DMS53 treated with DMSO at 0.1 percent for 48 hours (cell line): ENCODE results near the gene ANTXR2.
"Not testable (repeated sequence)": the region's sequence is repeated elsewhere in the genome, so short reads cannot be mapped to it uniquely, and the experiment has no call there.

Experiments
- DNase-seq: peaks from one replicate; lab custom pipeline; 2025; ENCODE audit not compliant: unreplicated experiment; lab: John Stamatoyannopoulos, UW

The ANTXR2 gene

GRCh38 chr4:80026100-80026499 lies 46.9 kb downstream of the ANTXR2 start:
- DNase-seq = no peak

GRCh38 chr4:80024335-80024734 lies 48.7 kb downstream of the ANTXR2 start:
- DNase-seq = no peak

DNA sequence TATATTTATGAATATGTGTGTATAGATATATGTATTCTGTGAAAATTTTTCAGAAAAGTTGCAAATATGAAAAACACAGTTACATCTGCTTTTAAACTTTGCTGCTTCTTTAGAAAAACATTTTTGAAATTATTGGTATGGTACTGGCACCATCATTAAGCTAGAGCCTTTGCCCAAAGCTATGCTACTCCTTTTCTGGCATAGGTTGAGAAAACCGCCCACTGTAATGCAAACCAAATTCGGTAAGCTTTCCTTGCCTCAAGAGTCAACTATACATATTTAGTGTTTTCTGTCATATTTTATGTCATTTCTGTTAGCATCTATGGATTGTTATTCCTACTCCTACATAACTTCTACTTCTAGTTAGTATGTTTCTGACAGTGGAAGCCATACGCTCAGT lies 50.7 kb downstream of the ANTXR2 start:
- no peak for DNase-seq

DNA sequence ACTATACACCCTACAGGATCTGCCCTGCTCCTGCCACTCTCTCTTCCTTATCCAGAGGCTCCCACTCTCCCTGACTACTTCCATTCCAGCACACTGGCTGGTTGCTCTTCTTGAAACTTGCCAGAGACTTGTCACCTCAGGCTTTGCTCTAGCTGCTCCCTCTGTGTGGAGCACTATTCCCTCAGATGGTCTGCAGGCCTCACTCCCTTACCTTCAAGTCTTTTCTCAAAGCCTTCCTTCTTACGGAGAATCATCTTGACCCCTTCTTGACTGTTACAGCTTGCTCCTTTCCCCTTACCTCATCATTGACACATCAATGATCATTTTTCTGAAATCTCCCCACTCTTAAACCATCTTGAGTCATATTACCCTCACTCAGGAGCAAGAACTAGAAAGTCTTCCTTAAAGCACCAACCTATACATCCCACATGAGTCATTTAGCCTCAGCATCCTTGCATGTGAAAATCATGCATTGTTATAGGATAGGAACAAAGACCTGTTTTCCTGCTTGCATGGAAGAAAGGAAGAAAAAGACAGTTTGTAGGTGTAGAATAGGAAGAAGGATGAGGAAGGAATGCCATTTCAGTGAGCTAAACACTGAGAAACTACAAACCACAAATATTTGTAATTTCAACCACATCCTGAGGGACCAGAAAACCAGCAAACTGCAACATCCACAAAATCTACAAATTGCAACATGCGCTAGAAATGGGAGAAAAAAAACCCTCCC lies 55.7 kb downstream of the ANTXR2 start:
- DNase-seq = no peak

DNA sequence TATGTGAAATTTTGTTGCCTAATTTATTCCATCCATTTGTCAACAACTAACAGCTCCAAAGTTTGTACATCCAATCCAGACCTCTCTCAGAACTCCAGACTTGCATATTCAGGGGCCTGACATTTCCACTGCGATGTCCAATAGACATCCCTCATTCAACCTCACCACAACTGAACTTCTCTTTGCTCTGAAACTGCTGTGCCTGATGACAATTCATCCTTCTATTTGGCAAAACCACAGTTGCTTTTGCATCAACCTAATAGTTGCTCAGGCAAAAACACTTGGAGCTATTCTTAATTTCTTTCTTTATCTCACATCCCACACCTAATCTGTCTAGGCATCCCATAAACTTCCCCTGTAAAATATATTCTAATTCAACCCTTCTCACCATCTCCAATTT lies 56.5 kb downstream of the ANTXR2 start:
- no peak for DNase-seq

GRCh38 chr4:80015407-80016189 lies 57.4 kb downstream of the ANTXR2 start:
- no peak for DNase-seq

DNA sequence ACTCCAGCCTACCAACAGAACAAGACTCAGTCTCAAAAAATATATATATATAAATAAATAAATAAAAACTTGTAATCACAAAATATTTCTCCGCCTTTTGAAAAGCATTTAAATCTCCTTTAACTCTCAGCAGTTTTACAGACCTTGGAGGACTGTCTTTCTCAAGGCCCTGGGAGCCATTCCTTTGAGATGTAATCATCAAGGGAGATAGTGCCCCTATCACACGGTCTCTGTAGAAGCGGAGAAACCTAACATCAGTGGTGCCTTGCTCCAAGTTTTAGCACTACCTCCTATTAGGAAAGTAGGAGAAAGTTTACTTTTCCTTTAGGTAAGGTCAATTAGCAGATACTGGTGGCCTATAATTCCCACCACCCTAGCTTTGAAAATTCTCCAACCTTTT lies 58.5 kb downstream of the ANTXR2 start:
- DNase-seq = no peak

DNA sequence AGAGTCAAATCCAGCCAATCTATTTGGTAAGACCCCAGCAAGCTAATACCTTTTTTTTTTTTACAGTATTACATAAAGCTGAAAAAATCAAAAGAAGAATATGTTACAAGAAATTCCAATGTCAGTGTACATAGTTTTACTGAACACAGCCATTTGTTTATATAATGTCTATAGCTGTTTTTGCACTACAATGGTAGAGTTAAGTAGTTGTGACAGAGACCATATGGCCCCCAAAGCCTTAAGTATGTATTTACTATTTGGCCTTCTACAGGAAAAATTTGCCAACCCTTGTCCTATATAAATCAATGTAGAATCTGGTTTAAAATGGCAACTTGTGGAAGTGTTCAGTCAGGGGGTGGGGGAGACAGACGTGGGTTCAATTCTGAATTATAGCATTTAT lies 60.7 kb downstream of the ANTXR2 start:
- no peak for DNase-seq

GRCh38 chr4:80011636-80012236 lies 61.3 kb downstream of the ANTXR2 start:
- DNase-seq = no peak

- no peak for DNase-seq
These were observed 62.7 kb downstream of the ANTXR2 start for GRCh38 chr4:80010316-80010715.

- DNase-seq = no peak
These were observed 63.2 kb downstream of the ANTXR2 start for GRCh38 chr4:80009806-80010205.

DNA sequence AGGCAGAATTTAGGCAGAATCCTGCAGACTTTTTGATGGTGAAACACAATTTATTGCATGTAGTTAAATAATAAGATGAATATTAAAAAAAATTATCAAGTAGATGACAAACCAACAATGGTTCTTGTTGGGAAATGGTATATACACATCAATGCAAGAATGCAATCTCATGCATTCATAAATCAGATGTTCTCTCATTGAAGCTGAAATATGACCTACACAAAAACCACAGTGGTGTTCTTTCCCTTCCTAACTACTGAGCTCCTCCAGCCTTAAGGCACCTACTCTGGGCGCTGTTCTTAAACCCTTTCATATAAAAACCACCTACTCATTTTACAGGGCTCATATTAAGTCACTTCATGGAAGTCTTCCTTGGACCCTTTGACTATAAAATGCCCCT lies 64.1 kb downstream of the ANTXR2 start:
- no peak for DNase-seq

DNA sequence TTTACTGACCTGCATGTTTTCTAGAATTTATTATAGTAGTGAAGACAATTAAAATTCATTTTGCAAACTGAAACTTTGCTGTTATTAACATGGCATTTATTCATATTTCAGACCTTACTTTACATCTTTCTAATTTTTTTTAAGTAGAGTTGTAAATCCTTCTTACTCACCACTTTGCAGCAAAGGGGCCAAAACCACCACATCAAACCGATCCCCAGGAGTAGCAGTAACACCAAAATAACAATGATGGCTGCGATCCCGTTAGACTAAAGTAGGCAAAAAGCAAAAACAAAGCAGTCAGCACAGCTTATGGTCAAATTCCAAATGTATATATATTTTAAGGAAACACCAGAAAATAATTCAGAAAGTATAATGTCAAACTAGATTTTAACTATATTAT lies 64.7 kb downstream of the ANTXR2 start:
- DNase-seq = no peak

- no peak for DNase-seq
These were observed 65.3 kb downstream of the ANTXR2 start for GRCh38 chr4:80007745-80008149.

DNA sequence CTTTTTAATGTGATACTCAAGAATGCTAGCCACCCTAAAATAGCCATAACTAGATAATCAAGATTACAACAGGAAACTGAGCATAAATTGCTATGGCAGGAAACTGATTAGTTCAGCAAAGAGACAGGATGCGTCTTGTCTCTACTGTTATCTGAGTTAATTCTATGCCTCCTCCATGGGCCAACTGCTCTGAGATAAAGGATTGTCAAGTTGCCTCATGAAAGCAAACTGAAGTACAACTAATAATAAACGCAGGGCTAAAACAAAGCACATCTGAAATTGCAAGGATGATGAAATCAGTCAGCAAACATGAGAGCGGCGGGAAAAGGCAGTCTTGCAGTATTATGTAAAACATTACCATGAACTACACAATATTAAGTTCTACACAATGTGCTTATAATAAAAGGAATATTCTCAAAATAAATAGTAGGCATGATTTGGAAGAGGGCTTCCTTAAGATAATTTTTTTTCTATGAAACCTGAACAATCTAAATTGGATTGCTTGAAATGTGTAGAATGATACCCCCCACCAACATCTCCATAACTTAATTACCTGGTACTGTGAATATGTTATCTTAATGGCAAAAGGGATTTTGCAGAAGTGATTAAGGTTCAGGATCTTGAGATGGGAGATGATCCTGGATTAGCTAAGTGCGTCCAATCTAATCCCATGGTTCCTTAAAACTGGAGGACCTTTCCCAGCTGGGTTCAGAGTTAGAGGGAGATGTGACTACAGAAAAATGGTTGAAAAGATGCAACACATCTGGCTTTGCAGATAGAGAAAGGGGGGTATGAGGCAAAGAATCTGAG lies 65.9 kb downstream of the ANTXR2 start:
- DNase-seq = no peak

DNA sequence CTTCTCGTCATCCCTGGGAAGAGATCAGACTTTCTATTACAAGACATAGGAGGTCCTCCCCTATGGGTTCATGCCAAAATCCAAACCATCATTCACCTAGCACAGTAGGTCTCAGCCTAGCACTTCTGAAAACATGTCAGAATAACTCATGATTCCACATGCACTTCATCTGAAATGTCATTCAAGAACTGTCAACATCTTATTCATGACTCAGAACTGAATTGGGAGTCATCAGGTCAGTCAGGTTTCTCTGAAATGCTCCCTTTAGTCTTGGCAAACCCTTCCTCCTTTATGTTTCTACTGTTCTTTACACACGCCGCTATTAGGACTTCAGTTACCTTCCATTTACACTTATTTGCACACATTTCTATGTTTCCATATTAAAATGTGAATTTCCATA lies 67.2 kb downstream of the ANTXR2 start:
- DNase-seq = no peak

GRCh38 chr4:80004319-80004718 lies 68.7 kb downstream of the ANTXR2 start:
- DNase-seq = no peak

DNA sequence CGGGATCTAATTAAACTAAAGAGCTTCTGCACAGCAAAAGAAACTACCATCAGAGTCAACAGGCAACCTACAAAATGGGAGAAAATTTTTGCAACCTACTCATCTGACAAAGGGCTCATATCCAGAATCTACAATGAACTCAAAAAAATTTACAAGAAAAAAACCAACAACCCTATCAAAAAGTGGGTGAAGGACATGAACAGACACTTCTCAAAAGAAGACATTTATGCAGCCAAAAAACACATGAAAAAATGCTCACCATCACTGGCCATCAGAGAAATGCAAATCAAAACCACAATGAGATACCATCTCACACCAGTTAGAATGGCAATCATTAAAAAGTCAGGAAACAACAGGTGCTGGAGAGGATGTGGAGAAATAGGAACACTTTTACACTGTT lies 70.5 kb downstream of the ANTXR2 start:
- DNase-seq = not testable (repeated sequence)

DNA sequence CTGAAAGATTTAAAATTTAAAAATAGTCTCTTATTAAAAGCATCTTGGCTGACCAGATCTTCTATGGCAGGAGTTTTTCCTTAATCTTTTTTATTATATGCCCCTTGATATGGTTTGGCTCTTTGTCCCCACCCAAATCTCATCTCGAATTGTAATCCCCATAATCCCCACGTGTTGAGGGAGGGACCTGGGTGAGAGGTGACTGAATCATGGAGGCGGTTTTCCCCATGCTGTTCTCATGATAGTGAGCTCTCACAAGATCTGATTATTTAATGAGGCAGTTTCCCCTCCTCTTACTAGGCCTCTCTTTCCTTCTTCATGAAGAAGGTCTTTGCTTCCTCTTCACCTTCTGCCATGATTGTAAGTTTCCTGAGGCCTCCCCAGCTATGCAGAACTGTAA lies 74.0 kb downstream of the ANTXR2 start:
- DNase-seq = not testable (repeated sequence)

DNA sequence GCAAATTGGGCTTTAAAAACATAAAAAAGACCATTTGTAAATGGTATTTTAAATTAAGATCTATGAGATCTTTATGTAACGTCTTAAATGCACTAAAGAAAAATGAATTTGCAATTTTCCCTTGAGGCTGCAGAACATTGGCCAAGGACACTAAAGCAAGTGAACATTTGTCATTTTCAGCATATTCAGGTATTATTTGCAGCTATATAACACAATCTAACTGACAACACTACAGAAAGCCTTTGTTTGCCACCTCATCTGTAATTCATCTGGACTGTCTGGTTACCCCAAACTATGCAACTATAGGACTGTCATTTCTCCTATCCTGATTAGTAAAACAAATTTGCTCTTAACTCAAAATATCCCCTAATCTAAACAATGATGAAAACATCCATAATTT lies 74.8 kb downstream of the ANTXR2 start:
- DNase-seq = no peak

- DNase-seq = no peak
These were observed 76.2 kb downstream of the ANTXR2 start for GRCh38 chr4:79996851-79997250.
